K562 (cell line): ENCODE results near the gene TUBB8B.
"Not testable (repeated sequence)": the region's sequence is repeated elsewhere in the genome, so short reads cannot be mapped to it uniquely, and the experiment has no call there.

Experiments used
- POLR2A ChIP-seq: fragments of 450-650 bp; conservative IDR thresholded peaks from 2 replicates; pipeline ENCODE4 v1.6.1; 2016
- TCF7L2 ChIP-seq: fragments of 150-350 bp; IDR thresholded peaks from 2 replicates; pipeline ENCODE4 v1.6.1; 2016; ENCODE audit warnings: low read depth, mild to moderate bottlenecking, low read length, moderate library complexity

- not testable (repeated sequence) for TF ChIP-seq TCF7L2, POLR2A
Observed at GRCh38 chr18:80202-80601, 30.8 kb upstream of the TUBB8B start.
